Inflammatory macrophage (primary cell): Measurements from ENCODE around the gene CCDC107.

Source experiments
- DNase-seq, 2 donors: peaks; one replicate each; pipeline ENCODE4 v3.0.0-alpha.2; 2020 to 2022

The CCDC107 gene

DNA sequence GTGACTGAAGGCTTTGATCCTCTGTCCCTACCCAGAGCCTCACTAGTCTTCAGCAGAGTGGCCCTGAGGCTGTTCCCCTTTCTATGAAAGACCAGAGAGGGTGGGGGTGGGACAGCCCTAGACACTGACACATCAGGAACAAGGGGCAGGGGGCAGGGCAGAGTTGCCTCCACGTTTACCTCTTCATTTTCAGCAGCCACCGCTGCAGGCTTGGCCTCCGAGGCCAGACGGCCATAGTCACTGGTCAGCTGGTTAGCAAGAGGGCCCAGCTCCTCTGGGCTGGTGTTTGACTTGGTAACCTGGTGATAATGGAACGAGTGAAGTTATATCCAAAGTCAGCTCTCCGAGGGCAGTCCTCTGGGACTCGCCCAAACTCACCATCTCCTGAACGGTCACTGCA is 47.3 kb downstream of the CCDC107 start:
- peak in 1 of 2 donors; percentile 14 for DNase-seq

DNA sequence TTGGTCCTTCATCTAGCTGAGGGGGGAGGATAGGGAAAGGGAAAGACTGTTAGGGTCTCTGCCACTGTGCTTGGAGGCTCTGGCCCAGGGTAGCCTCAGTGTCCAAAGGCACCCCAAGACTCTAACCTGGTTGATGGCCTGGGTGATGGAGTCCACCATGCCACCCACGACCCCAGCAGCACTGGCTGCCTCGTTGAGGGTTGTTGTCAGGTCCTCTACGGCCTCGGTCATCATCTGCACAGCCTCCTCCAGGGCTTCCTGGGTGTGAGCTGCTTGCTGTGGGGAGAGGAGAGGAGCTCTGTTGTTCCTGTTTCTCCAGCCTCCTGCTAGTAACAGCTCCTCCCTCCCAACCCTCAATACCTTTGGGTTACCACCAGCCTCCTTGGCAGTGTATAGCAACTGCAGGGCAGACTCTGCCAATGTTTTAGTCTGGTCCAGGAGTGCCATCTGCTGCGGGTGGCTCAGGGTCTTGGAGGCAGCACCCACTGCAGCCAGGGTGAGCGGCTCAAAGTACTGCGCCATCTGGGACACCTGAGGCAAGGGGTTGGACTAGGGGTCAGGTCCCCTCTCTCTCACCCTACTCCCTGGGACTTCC is 47.8 kb downstream of the CCDC107 start:
- no peak for DNase-seq

DNA sequence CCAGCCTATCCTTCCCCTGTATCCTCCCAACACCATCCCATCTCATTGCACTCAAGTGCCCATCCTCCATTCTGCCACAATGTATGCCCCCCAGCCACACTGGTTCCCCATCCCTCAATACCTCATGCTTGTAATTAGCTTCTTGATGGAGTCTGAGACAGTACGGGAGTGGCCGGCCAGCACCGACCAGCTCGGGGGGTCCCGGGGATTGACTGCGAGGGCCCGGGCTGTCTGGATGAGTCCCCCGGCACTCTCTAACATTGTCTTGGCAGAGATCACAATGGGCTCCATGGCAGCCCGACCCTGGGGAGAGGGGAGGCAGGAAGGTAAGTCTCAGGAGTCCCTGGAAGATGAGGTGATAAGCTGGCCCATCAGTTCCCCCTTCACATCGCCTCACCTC is 48.9 kb downstream of the CCDC107 start:
- no peak for DNase-seq

DNA sequence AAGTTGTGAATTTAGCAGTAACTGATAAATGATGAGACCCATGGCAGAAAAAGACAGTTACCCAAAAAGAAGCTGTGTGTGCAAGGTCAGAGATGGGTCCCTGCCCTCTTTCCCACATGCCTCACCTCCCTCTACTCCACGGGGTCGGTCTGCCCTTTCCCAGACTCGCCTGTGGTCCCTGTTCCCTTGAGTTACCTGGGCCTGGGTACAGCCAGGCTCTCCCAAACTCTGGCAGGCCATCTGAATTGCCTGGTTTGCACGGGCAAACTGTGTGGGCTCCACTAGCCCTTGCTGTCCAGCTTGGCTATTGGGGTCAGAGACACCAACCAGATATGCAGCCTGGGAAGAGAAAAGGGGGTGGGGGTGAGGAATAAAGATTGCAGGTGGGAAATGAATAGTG is 50.1 kb downstream of the CCDC107 start:
- no peak for DNase-seq

DNA sequence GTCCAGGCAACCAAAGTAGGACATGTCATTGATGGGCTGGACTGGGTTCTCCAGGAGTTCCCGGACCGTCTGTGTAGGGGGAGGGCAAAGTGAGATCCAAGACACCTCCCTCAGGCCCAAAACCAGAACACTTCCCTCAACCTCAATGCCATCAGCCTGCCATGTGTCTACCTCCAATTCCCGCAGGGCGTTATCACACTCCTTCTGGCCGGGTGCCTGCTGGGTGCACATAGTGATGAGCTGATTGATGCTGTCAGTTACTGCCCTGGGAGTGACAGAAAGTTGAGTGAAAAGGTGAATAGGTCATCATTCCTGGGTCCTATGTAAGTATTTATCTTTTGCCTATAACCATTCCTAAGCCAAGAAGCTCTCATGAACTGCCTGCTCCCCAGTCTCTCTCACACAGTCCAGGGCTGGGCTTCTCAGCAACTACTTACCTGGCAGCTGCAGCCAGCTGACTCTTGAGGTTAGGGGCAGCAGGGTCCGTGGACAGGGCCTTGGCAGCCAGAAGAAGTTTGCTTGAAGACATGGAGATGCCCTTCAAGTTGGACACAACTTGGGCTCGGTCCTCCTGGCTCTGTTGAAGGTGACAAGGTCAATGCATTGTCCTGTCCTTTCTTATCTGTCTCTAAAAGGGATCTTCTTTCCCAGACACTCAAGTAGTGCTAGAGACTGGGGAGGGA is 52.9 kb downstream of the CCDC107 start:
- no peak for DNase-seq
